GM04504 (cell line): ENCODE measurements around the gene PPM1H.
"Not testable (repeated sequence)": the region's sequence is repeated elsewhere in the genome, so short reads cannot be mapped to it uniquely, and the experiment has no call there.

Experiments used
- DNase-seq: peaks from one replicate; pipeline ENCODE4 v3.0.0-alpha.2; 2012; ENCODE audit warnings: low read depth

PPM1H gene

DNA sequence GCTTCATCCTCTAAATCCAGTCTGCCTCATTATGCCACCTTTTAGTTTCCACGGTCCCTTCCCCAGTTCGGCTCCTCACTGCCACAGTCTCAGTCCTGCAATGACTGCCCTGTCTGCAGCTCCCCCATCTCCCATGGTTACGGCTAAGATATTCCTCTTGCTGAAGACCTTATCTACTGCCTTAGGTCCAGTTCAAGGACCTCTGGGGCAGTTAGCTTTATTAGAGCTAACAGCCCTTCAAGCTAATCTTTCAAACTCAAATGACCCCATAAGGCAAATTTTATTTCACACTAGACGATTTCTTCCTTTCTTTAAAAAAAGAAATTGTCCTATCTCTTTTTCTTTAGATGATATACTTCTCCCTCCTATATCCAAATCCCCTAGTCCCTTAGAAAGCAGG is 253.6 kb downstream of the PPM1H start:
- DNase-seq: no peak

DNA sequence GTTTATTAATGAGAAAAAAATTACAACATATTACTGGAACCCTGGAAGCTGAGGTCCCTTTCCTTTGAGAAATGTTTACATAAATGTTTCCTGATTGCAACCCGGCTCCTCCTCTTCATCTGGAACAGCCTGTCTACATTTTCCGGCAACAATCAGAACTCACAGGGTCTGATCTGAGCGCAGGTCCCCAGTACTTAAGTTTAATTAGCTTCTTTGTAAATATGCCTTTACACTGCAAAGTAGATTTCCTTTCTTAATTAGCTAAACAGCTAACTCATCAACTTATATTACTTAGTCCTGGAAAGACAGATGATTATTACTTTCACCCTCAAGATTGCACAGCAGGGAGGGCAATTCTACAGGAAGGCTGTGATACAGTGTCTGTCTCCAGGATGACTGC is 255.3 kb downstream of the PPM1H start:
- DNase-seq: no peak

DNA sequence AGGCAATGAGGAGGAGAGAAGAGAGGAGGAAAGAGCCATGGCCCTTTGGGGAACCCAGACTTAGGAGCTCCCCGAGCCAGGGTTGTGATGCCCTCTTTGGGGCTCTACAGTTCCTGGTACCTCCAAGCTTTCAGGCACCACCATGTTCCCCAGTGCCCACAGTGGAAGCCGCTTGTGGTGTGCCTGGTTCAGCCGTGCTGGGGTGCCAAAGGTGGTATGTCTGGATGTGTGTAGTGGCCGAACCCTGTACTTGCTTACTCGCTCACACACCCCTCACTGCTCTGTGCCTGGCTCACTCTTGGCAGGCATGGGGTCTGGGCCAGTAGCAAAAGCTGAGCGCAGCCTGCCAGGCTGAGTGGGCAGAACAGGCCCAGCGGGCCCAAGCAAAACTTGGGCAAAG is 257.6 kb downstream of the PPM1H start:
- DNase-seq: no peak

DNA sequence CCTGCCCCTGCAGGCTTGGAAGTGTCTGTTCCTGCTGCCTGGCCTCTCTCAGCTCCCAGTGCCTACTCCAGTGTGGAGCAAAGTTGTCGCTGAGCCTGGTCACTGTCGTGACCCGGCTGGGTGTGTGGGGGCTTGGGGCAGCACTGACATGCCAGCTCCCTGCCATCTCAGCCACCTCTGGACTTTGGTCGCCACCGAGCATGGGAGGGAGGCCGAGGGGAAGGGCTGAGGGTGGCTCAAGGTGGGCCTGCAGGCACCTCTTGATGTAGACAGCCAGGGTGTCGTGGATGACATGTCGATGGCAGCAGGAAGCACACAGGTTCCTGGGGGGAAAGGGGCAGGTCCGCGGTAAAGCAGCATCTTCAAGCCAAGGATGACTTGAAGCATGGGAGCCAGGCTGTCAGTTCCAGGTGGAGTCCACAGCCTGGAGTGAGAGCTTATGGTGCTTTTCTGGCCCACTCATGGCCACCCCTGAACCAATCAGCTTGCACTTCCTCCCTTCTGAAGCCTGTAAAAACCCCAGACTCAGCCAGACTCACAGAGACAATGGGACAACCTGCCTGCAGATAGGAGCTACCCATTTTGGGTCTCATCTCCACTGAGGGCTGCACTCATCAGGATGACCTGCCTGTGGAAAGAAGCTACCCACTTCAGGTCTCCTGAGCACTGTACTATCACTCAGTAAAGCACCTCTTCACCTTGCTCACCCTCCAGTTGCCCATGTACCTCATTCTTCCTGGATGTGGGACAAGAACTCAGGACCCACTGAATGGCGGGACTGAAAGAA is 258.2 kb downstream of the PPM1H start:
- no peak for DNase-seq

DNA sequence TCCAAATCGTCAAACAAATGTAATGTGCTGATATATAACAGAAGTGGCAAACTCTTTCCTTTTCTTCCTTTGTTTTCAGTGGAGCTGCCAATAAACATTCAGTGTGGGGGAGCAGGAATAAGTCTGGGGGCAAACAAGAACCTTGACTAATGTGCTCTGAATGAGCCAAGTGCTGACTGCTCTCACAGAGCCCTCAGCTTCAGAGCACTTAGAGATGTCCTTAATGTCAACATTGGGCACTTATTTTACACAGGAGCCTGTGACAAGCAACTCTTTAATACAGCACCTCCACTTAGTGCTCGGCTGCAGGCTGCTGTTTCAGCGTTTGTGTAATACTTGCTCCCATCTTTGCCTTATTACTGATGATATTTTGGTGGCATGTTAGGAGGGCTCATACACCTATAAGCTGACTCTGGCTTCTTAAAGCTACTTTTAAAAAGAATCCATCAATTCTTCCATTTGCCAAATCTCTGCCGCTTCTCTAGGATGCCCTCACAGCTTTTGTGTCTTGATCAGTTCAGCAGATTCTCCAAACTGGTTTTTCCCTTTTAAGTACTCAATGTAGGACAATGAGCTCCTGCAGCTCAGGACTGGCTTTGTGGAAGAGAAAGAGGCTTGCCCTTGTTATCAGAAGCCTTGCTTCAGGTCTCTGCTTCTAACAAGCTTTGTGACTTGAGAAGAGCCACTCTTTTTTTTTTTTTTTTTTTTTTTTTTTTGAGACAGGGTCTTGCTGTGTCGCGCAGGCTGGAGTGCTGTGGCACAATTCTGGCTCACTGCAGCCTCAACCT is 261.7 kb downstream of the PPM1H start:
- DNase-seq: no peak

DNA sequence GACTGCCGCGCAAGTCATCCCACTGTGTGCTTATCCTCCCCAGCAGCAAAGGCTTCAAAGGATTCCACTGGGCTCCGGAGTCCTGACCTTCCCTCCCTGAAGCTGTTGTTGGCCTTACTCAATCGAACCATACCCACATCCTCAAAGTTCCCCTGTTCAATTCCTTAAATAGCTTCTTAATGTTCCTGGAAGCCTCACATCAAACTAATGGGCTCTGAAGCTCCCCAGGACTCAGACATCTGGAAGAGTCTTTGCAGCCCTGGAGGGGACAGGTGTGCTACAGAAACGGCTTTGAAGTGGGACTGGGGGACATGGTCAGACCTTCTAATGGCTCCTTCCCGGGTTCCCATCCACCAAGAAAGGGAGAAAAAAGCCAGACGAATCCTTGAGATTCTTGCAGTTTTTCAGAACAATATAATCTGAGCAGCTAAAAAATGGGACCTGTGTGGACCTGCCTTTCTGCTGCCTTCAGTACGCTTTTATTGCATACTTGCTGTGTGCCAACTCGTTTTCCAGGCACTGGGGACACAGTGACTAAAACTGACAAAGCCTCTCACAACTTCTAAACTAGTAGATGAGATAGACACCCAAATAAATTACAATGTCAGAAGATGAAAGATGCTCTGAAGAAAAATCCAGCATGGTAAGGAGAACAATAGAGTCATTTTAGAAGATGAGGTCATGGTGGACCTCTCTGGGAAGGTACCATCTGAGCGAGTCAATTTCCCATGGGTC is 263.8 kb downstream of the PPM1H start:
- DNase-seq: no peak

DNA sequence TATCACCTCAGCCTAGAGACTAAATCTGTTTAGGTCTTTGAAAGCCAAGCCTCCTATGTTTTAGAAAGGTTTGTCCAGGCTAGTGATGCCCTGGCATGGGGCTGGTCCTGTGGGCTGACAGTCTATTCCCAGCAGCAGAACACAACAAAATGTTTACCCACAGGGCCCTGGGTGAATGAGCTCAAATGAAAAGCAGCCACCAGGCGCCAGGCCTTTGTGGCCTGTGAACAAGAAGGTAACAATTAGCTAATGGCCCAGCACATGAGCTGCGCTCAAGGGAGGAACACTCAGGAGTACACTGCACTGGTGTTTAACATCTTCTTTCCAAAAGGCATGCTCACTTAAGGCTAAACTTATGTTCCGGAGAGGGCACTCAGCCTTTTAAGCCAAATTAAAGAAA is 266.2 kb downstream of the PPM1H start:
- DNase-seq: no peak

DNA sequence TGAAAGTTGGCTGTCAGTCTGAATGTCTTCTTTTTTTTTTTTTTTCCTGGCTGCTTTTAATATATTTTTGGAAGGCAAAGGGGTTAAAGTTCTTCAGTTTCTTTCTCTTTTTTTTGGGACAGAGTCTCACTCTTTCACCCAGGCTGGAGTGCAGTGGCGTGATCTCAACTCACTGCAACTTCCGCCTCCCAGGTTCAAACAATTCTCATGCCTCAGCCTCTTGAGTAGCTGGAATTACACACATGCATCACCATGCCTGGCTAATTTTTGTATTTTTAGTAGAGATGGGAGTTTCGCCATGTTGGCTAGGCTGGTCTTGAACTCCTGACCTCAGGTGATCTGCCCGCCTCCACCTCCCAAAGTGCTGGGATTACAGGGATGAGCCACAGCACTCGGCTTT is 270.0 kb downstream of the PPM1H start:
- DNase-seq: not testable (repeated sequence)

DNA sequence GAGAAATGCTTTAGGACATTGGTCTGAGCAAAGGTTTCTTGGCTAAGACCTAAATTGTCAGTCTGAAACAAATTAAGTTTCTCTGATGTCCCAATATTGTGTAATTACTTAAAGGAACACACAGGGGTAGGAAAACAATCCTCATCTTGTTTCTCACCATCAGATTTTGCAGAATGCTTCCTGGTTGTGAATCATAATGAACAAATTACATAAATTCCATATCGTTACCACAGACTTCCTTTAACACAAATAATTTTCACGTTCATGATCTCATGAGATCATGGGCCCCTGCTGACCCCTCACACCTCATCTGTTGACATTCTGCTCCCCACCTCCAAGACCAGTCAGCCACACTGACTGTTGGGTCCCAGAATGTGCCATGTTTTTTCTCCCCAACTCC is 274.2 kb downstream of the PPM1H start:
- DNase-seq: peak; percentile 80

DNA sequence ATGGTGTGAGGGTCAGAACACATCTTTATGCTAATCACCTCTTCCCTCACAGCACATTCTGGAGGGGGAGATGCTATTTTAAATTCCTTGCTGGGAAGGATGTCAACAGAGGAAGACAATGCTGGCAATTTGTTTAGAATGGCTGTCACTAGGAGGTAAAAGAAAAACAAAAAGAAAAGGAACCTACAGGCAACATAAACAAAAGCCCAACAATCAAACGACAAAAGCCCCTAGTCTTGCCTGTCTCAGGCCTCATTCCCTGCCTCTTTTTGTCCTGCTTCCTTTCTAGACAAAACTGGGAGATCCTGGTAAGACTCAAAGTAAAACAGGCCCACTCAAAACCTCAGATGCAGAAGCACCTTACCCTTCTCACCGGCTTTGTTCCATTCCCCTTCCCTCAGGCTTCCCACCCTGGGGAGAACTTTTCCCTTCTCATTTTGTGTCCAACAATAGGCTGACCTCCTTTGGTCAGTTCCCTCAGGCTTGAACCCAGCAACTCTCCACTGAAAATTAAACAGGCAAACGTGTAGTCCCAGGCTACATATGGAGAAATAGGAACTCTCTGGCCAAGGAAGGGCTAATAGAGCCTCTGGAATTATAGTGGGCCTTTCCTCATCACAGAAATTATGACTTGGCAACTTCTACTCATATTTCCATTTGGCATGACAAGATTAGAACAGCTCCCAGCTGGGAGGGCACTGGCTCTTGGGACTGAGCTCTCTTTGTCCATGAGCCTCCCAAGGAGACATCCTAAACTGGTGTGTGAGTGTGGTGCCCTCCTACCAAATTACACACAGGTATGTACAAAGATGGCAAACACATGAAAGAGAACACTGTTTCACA is 275.3 kb downstream of the PPM1H start:
- no peak for DNase-seq

DNA sequence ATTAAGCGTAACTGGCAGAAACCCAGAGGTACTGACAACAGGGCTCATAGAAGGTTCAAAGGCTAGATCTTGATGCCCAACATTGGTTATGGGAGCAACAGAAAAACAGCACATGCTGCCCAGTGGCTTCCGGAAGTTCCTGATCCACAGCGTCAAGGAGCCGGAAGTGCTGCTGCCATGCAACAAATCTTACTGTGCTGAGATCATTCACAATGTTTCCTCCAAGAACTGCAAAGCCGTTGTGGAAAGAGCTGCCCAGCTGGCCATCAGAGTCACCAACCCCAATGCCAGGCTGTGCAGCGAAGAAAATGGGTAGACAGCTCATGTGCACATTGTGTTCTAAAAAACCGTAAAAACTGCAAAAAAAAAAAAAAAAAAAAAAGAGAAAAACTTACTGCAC is 276.0 kb downstream of the PPM1H start:
- no peak for DNase-seq

DNA sequence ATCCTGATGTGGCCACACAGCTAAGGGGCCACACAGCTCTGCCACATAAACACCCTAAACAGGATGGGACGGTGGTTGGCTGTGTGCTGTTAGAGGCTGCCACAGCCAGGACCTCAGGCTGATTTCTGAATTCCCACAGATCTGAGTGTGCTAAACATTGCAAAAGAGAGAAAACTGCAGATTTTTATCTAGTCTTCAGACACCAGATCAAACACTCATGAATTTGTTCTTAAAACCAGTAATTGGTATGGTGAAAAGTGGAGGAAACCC is 277.7 kb downstream of the PPM1H start:
- DNase-seq: no peak

DNA sequence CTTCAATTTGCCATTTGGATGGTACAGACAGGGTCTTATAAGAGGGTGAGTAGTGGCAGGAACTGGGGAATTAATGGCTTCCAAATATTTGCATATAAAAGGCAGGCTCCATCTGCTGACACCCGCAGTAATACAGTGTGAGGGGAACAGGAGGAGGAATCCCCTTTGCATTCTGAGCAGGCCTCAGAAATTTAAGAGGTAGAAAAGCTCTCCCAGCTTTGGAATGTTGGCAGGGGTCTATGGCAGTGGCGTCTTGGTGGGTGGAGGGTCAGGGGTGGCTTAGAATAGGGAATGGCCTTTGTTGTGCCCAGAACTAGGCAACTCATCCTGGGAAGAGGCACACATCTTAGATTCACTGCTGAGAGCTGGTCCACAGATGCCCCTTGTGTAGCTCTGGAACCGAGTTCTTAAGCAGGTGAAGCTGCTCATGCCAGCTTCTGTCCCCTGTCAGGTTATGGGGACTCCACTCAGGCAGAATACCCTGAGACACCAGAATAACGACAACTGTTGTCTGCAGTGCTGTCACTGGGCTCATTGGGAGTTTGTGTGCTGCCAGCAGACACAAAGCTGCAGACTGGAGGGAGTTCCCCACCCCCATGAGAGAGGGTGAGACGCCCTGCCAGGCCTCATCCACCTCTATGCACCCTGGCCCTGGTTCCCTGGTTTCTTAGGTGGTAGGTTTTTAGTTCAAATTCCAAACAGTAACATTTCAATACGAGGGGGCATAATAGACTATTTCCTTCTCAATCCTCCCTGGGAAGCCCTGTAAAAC is 278.2 kb downstream of the PPM1H start:
- no peak for DNase-seq

DNA sequence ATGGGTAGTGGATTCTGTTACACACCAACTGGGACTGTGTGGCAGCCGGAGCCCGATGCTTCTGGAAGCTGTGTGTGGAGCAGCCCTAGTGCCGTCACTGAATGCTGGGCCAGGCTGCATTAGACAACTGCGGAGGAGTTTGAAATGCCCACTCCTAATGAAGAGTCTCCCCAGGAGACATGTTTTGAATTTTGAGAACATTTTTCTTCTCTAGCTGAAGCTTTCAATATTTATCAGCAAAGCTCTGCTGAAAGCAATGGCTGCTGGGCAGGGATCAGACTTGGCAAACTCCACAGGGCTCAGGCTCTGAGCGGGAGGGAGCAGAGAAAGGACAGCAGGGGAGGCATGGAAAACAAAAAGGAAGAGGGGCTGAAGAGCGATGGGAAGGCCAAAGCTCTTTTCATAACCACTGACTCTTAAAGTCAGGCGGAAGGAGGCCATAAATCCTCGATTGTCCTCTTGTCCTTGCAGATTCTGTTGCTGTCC is 279.2 kb downstream of the PPM1H start:
- DNase-seq: no peak

DNA sequence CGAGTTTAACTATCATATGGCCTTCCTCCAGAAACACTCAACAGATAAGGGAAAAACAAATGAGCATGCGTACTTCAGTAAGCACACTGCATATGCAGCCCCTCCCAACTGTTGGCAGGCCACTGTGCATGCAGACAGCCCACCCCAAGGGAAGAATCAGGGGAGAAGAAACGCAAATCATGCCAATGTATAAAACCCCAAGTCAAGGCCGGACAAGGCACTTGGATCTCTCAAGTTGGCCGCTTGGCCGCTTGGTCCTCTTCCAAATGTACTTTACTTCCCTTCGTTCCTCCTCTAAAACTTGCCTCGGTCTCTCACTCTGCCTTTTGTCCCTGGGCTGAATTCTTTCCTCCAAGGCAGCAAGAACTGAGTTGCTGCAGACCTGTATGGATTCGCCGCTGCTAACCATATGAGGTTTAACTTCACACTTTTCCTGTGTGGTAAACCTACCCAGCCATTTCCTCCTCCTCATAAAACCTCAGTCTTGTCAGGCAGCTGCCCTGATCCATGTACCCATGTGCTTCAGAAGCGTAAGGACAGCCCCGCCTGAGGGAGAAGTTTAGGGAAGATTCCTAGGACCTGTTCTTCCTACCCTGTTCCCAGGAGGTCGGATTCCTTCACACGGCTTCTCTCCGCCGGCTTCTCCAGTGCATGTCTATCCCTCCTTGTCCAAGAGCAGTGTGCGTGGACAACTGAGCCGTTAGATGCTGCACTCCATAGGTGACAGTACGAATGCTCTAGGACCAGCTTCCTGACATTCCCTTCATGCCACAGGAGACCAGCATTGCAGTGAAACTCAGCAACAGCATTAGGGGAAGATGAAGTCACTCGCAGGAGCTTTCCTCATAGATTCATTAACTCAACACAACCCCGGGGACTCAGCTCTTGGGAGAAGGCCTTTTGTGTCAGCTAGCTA is 280.4 kb downstream of the PPM1H start:
- no peak for DNase-seq

DNA sequence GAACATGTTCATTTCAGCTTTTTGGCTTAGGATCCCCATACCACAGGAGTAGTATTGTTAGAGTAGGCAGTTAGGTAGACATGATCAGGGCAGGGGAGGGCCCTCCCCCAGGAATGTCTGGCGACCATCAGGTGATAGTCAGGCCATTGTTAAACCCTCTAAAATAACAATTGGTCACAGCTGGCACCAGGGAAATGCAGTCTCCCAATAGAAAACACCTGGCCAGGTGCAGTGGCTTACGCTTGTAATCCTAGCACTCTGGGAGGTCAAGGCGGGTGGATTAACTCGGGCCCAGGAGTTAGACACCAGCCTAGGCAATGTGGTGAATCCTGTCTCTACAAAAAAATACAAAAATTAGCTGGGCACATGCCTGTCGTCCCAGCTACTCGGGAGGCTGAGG is 281.2 kb downstream of the PPM1H start:
- DNase-seq: no peak

DNA sequence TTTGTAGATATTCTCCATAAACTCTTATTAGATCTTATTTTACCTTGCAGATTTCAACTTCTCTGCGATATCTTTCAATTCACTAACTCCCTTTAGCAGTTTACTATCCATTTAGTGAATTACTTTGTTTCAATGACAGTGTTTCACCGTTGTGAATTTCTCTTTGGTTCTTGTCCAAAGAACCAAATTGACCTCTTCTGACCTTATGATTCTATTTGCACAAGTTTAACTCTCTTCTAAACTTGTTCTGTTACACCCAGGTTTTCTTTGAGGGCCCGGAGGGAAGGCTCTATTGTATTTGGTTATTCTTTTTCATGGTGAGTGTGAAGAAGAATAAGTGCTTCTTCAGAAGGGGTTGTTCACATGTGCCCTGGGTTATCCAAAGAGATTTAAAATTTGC is 281.6 kb downstream of the PPM1H start:
- no peak for DNase-seq

DNA sequence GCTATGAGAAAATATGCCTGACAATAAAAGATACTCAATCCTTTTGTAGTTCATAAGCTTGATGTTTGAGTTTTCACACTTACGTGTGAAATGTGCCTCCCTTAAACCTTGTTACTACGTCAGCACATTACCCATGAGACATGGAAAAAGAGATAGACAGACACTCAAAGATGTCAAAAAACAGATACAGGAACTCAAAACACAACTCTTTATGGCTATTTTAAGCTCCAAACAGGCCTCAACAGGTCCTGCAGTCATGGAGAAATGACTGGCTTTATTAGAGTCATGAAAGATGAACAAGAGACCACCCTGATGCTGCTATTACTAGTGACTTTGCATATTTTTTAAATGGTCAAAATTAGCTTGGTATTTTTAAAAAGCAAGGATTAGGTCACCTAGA is 283.8 kb downstream of the PPM1H start:
- no peak for DNase-seq

DNA sequence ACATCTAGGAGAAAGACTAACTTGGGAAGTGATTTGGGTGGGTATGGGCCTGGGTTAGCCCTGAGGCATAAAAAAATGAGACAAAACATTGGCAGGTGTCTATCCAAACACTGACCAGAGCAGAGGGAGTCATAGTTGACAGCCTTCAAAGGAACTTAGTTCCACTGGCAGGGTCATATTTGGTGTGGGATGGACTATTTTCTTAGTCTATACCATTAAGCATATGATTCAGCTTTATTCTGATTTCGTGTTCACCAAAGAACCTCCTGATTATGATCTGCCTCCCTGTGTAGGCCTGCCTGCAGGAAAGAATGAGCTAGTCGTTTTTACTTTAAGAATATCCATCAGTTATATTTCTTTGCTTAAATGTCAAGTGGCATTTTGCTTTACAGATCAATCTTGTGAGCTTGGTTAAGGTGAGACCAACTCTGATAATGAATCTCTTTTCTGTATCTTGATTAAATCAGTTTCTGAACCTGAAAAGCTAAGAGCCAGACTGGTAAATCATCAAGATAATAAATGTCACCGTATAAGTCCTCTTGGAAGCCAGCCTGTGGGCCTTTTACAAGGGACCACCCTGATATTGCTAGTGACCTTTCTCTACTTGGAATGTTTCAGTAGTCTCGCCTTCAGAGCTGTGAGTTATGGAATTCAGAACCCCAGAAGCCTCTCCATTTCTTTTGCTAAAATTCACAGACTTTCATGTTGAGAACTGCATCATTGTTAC is 285.4 kb downstream of the PPM1H start:
- no peak for DNase-seq

DNA sequence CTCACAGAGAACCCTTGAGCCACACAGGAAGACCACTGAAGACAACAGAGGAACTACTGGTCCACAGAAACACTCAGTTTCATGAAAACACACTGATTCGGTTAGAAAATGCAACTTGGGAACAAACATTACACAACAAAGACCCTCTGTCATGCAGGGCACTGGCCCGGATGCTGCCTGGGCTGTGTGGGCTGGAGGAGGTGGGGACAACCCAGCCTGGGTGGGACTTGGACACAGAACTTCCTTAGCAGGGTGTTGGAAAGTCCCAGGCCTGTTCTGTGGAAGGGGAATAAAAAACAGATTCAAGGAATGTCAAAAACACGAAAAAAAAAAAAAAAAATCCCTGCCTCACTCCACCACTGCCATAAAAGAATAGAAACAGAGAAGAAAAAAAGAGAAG is 287.4 kb downstream of the PPM1H start:
- DNase-seq: no peak
